HUES6 (cell line): ENCODE results near the gene TENM3.

Experiments
- H3K27ac ChIP-seq: 2 replicates; pipeline ENCODE4 v1.7.0; 2013; ENCODE audit warnings: low read depth, mild to moderate bottlenecking, low read length, inconsistent platforms
- H3K27me3 ChIP-seq: 2 replicates; pipeline ENCODE4 v1.6.1; 2013; ENCODE audit warnings: low read length; ENCODE audit not compliant: control insufficient read depth, insufficient read depth
- H3K36me3 ChIP-seq: 2 replicates; pipeline ENCODE4 v1.6.1; 2013; ENCODE audit warnings: low read length; ENCODE audit not compliant: control insufficient read depth, insufficient read depth
- H3K4me1 ChIP-seq: 2 replicates; pipeline ENCODE4 v1.6.1; 2013; ENCODE audit warnings: low read length; ENCODE audit not compliant: control insufficient read depth, insufficient read depth
- H3K4me3 ChIP-seq: 2 replicates; pipeline ENCODE4 v1.5.1; 2013; ENCODE audit warnings: low read depth, low read length
- H3K9ac ChIP-seq: one replicate; pipeline ENCODE4 v1.6.1; 2013; ENCODE audit warnings: mild to moderate bottlenecking, low read length
- H3K9me3 ChIP-seq: 2 replicates; pipeline ENCODE4 v1.6.1; 2013; ENCODE audit warnings: low read depth, low read length; ENCODE audit not compliant: control insufficient read depth, insufficient read depth

Gene TENM3

DNA sequence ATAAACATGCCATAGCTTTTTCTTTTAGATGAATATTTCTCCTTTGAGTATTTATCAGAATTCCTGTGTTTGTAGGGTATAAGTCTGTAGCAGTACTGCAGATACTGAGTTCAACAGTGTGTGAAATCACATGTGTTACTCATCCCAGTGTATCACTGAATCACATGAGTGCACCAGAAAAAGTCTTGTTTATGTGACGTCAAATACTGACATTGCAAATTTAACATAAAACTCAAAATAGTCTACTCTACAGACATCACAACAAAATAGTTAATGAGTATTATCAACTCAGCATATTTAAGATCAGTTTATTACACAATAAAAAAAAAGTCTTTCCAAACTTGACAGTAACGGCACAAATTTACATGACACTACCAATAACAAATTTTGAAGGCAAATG lies 452.6 kb downstream of the TENM3 start:
- Histone ChIP-seq H3K9ac (no peak overlapping the region), H3K36me3 (no peaks in the 10 kb centered on the region), H3K27ac (no peak overlapping the region), H3K4me3 (no peak overlapping the region), H3K9me3 (no peaks in the 10 kb centered on the region), H3K27me3 (no peaks in the 10 kb centered on the region), H3K4me1 (peaks cover 24% of the 10 kb centered on the region)

DNA sequence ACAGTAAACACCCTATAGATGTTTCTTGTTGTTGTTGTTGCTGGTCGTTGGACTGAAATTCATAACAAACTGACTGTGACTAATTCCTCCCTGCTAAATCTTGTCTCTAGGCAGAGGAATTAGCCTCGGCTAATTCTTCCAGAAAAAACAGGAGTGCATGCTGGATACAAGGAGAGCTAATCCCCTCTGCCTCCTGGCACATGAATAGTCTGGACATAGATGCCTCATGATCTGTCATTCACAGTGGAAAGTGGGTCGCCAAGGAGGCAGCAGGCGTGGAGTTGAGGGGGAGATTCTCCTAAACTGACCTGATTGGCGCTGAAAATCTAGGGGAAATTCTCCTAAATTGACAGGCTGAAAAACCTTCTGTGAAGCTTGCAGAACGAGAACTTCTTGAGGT lies 453.9 kb downstream of the TENM3 start:
- no peak overlapping the region for H3K9ac ChIP-seq
- H3K4me3 ChIP-seq, result no peak overlapping the region
- no peak overlapping the region for H3K27ac ChIP-seq
- no peaks in the 10 kb centered on the region for H3K9me3 ChIP-seq
- H3K4me1 ChIP-seq, result peaks cover 25% of the 10 kb centered on the region
- H3K27me3 ChIP-seq, result no peaks in the 10 kb centered on the region
- no peaks in the 10 kb centered on the region for H3K36me3 ChIP-seq

- 0 out of 2 replicates have a peak overlapping the region, but pooled peaks have one; percentile 26 for H3K27ac ChIP-seq
- H3K36me3 ChIP-seq, result no peaks in the 10 kb centered on the region
- no peak overlapping the region for H3K4me3 ChIP-seq
- H3K9me3 ChIP-seq, result no peaks in the 10 kb centered on the region
- H3K27me3 ChIP-seq, result no peaks in the 10 kb centered on the region
- H3K4me1 ChIP-seq, result peaks cover 25% of the 10 kb centered on the region
- H3K9ac ChIP-seq, result no peak overlapping the region
Measured at GRCh38 chr4:182698212-182698611, 455.0 kb downstream of the TENM3 start.

DNA sequence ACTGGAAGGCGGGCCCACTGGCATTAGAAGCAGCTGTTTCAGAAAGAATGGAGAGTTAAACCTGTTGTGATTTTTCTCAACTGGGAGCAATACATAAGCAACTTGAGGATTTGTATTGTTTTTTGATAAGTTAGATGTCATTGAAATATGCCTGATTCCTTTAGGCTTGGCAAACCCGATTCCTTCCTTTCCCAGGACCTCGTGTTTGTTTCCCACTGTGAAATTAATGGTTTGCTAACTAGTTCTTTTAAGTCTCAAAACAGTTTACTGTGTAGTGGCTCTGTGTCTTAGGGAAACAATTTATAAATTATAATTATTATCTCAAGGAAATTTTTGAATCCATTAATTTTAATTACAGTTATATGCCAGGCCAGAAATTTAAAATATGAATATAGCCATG lies 456.0 kb downstream of the TENM3 start:
- H3K9ac ChIP-seq, result no peak overlapping the region
- no peaks in the 10 kb centered on the region for H3K9me3 ChIP-seq
- no peaks in the 10 kb centered on the region for H3K36me3 ChIP-seq
- H3K27me3 ChIP-seq, result no peaks in the 10 kb centered on the region
- no peak overlapping the region for H3K27ac ChIP-seq
- peaks cover 25% of the 10 kb centered on the region for H3K4me1 ChIP-seq
- no peak overlapping the region for H3K4me3 ChIP-seq

GRCh38 chr4:182699795-182700194 lies 456.6 kb downstream of the TENM3 start:
- no peaks in the 10 kb centered on the region for H3K9me3 ChIP-seq
- no peak overlapping the region for H3K27ac ChIP-seq
- H3K4me1 ChIP-seq, result peaks cover 25% of the 10 kb centered on the region
- no peak overlapping the region for H3K4me3 ChIP-seq
- no peak overlapping the region for H3K9ac ChIP-seq
- no peaks in the 10 kb centered on the region for H3K27me3 ChIP-seq
- H3K36me3 ChIP-seq, result no peaks in the 10 kb centered on the region

DNA sequence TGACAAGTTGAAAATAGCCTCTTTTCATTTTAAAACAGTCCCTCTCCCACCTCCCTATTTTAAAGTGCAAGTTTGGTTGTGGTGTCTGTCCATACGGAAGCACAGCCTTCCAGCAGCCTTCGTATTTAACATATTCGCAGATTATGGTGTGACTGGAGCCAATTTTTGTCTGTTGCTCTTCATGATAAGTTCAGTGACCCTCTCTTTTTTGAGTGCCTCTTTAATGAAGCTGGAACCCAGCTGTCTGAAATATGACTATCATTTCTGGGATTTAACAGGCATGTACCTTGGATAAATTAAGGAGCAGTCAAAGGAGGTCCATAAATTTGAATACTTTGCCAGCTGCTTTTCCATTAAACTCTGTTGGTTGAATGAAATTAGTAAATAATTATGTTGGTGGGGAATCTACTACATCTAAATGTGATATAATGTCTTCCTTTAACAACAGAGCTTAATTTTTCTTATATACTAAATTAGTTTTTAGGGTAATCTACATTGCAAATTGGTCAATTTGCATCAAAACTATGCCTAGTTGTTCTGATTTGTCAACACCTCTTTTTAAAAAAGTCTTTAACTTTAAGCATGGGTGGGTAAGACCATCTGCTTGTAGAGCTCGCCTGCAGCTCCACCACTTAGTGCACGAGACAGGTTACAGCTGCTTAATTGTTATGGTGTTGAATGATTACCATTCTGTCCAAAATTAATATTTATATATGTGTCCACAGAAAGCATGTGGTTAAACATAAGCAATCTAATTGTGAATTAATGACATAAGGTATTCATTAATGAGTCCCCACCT lies 457.4 kb downstream of the TENM3 start:
- Histone ChIP-seq H3K9me3 (no peaks in the 10 kb centered on the region), H3K4me1 (peaks cover 23% of the 10 kb centered on the region), H3K9ac (no peak overlapping the region), H3K36me3 (no peaks in the 10 kb centered on the region), H3K4me3 (no peak overlapping the region), H3K27ac (no peak overlapping the region), H3K27me3 (no peaks in the 10 kb centered on the region)

- Histone ChIP-seq H3K27me3 (no peaks in the 10 kb centered on the region), H3K4me1 (peaks cover 10% of the 10 kb centered on the region), H3K27ac (no peak overlapping the region), H3K4me3 (no peak overlapping the region), H3K9ac (no peak overlapping the region), H3K9me3 (no peaks in the 10 kb centered on the region), H3K36me3 (no peaks in the 10 kb centered on the region)
Measured at GRCh38 chr4:182704077-182704476, 460.9 kb downstream of the TENM3 start.

- Histone ChIP-seq H3K4me3 (no peak overlapping the region), H3K27me3 (no peaks in the 10 kb centered on the region), H3K9ac (no peak overlapping the region), H3K27ac (no peak overlapping the region), H3K4me1 (peaks cover 8% of the 10 kb centered on the region), H3K9me3 (no peaks in the 10 kb centered on the region), H3K36me3 (no peaks in the 10 kb centered on the region)
Measured at GRCh38 chr4:182704948-182705347, 461.7 kb downstream of the TENM3 start.

DNA sequence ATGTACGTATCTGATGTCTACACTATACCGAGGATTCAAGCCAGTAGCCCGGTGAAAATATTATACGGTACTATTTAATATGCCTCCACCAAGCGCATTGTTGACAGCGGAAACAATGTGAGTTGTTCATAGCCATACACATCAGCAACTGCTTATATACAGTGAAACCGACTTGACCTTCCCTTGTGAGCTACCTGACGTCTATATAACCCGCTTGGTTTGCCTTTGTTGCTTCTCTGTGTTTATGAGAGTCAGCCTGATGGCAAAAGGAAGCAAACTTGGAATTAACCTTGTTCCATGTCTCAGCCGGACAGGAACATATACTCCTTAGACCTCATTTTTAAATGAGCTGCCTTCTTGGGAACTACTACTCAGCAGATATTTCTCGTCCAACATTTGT lies 462.2 kb downstream of the TENM3 start:
- H3K9me3 ChIP-seq, result no peaks in the 10 kb centered on the region
- no peaks in the 10 kb centered on the region for H3K27me3 ChIP-seq
- no peaks in the 10 kb centered on the region for H3K36me3 ChIP-seq
- H3K4me3 ChIP-seq, result no peak overlapping the region
- no peak overlapping the region for H3K27ac ChIP-seq
- H3K9ac ChIP-seq, result no peak overlapping the region
- H3K4me1 ChIP-seq, result peaks cover 6% of the 10 kb centered on the region

GRCh38 chr4:182711211-182711610 lies 468.0 kb downstream of the TENM3 start:
- Histone ChIP-seq H3K4me1 (peaks cover 12% of the 10 kb centered on the region), H3K9me3 (no peaks in the 10 kb centered on the region), H3K27me3 (no peaks in the 10 kb centered on the region), H3K9ac (no peak overlapping the region), H3K36me3 (no peaks in the 10 kb centered on the region), H3K27ac (no peak overlapping the region), H3K4me3 (no peak overlapping the region)

GRCh38 chr4:182715548-182715947 lies 472.3 kb downstream of the TENM3 start:
- H3K4me3 ChIP-seq, result no peak overlapping the region
- no peaks in the 10 kb centered on the region for H3K27me3 ChIP-seq
- no peak overlapping the region for H3K9ac ChIP-seq
- H3K36me3 ChIP-seq, result no peaks in the 10 kb centered on the region
- H3K27ac ChIP-seq, result no peak overlapping the region
- H3K4me1 ChIP-seq, result peaks cover 16% of the 10 kb centered on the region
- no peaks in the 10 kb centered on the region for H3K9me3 ChIP-seq
